GM21381 (cell line): ENCODE data around the gene BRAT1.

ENCODE experiments used
- ATAC-seq: cut with Tn5 transposase; IDR thresholded peaks from one replicate; pipeline ENCODE4 v1.9.1; 2021; ENCODE audit warnings: mild to moderate bottlenecking, moderate library complexity; ENCODE audit not compliant: unreplicated experiment

The BRAT1 gene

DNA sequence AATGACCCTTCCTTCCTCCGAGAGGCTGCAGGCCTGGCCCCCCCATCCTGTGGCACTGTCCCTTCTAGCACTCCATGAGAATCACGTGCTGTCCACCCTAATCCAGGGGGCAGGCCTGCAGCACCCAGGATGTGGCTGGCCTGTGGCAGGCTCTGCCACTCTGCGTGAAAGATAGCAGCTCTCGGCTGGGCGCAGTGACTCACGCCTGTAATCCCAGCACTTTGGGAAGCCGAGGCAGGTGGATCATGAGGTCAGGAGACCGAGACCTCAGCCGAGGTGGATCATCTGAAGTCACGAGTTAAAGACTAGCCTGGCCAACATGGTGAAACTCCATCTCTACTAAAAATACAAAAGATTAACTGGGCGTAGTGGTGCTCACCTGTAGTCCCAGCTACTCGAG lies 54.6 kb downstream of the BRAT1 start:
- ATAC-seq = no peak

DNA sequence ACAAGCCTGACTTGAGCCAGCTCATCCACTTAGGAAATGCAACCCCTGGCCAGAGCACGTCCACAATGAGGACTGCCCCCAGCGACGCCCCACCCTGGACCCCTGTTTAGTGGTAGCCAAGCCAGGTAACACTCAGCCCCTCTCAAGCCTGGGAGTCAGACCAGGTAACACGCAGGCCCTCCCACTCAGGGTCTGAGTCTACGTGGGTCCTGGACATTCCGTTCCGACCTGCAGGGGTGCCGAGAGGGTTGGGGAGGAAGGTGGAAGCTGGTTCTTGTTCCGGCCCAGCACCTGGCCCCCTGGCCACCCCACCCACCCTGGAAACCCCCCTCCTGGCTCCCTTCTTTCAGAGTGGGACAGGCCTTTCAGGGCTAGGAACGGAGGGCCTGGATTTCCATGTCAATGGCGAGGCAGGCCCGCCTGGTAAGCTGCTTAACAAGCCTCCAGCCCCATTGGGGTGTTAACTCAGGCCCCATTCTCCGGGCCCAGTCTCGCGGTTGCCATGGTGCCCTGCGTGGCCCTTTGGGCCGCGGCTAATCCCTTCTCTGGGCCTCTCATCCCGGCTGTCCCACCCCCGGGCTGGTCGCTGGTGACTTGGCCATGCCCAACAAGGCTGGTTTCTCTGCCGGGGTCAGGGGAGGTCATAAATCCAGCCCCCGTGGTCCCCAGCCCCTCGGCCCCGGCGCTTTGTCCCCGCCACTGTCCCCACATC lies 55.4 kb downstream of the BRAT1 start:
- no peak for ATAC-seq

DNA sequence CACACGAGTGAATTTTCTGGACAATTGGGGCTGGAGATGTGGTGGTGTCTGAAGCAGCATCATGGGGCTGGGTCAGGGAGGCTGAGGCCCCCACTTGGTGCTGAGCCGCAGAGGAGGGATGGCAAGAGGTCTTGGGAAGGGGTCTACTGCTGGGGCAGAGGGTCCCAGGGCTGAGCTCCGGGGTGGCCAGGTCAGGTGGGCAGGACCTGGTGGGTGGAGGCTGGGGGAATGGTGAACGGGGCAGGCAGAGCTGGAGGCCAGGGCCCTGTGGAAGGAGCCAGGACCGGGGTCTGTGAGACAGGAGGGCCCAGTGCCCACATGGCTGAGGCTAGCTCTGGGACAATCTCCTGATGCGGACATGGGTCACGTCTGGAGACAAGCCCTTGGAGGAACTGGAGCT lies 56.1 kb downstream of the BRAT1 start:
- no peak for ATAC-seq

DNA sequence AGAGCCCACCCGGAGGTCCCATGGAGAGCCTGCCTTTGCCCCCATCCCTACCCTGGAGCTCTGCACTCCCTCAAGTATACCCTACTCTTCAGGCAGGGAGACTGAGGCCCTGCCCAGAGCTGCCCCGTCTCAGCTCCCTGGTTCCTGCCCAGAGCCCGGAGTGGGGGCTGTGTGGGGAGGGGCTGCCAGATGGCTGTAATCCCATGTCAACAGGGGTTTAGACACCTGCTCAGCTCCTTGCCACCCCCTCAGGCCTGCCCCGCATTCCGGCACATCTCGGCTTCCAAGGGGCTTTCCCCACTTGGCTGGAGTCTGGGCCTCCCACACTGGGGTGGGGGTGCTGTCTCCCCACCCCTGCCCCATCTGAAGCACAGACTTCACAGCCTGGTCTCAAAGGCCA lies 56.6 kb downstream of the BRAT1 start:
- ATAC-seq = no peak

DNA sequence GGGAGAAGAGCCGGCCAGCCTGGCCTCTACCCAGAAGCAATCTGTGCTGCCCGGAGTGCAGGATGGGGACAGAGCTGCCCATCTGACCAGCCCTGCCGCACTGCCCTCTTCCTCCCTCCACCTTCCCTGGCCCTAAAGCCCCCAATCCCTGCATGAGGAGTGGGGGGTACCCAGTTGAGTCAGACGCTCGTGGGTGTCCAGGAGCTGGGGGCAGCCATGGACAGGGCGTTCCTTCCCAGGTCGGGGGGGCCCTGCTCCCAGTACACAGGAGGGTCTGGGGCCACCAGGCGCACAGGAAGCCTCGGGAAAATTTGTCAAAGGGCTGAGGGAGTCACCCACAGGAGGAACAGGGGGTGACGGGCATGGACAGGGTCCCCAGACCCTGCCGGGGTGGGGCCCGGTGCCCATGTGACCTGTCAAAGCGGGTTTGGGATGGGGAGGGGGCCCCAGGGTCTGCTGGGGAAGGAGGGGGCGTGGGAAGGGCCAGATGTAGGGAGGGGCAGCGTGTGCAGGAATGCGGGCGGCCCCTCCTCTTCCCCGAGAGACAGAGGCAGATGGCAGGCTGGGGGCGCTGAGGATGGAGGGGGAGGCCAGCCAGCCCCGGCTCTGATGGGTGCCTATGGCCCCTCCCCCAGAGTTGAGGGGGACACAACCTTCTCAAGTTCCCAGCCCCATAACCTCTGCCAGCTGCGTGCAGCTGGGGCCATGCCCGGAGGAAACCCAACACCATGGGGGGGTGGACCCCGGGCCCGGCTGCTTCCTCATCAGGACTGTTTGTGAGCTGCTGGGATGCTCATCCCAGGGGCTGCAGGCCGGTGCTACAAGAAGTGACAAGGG lies 57.6 kb downstream of the BRAT1 start:
- ATAC-seq = no peak

DNA sequence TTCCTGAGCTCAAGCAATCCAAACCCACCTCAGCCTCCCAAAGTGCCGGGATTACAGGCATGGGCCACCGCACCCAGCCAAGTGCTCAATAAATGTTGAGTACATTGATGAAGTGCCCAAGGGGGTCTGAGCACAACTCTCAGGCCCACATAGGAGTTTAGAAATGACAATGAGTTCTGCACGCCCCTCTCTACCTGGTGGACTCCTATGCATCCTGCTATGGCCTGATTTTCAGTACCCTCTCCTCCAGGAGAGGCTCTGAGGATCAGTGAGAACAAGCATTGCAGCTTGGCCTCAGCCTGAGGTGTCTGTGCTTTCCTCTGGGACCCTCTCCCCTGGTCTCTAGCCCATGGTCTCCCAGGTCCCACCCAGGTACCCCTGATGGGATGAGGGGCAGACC lies 58.3 kb downstream of the BRAT1 start:
- ATAC-seq = no peak

DNA sequence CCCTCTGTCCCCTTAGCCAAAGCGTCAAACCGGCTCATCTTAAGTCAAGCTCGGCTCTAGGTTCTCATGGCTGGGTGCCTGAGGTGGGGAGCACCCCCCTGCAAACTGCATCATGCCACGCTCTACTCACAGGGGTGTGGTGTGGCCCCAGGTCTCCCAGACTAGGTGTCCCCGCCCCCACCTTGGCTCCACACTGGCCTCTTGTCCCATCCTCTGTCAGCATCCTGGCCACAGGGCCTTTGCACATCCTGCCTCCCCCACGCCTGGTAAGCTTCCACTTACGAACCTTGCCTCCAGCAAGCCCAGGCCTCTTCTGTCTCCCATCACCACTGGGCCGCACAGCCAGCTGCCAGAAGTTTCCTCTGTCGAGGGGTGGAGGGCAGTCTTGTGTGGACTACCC lies 58.9 kb downstream of the BRAT1 start:
- ATAC-seq = no peak

DNA sequence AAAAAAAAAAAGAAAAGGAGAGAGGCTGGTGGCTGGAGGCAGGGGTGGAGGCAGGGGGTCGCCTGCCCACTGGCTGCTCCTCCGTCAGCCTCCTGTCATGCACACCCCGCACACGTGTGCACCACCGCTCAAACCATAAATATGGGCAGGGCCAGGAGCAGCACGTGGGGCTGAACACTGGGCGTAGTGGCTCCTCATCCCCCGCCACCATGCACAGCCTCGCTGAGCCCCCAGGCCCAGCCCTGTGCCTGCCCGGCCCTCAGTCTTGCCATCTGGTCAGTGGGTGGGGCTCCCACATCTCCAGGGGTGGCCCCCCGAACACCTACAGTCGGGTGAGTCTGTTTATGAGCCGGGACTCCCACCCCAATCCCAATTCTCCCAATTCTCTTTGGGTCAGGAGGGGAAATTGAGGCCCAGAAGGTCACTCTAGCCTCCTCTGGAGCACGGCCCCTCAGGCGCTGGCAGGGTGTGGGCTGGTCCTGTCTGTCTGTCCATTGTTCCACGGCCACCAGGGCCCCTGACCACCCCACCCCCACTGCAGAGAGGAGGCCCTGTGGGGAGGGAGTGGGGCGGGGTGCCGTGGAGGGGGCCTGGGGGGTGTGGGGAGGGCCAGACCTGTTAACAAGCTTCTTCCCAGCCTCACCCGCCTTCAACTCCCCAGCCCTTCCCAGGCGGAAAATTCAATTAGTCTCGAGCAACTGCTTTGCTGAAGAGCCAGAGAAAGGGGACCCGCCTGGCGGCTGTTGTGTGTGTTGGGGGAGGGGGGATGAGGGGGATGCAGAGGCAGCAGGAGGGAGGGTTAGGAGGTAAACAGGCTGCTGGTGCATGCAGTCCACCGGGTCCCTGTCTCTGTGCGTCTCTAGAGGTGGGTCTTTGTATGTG lies 59.7 kb downstream of the BRAT1 start:
- ATAC-seq = no peak

DNA sequence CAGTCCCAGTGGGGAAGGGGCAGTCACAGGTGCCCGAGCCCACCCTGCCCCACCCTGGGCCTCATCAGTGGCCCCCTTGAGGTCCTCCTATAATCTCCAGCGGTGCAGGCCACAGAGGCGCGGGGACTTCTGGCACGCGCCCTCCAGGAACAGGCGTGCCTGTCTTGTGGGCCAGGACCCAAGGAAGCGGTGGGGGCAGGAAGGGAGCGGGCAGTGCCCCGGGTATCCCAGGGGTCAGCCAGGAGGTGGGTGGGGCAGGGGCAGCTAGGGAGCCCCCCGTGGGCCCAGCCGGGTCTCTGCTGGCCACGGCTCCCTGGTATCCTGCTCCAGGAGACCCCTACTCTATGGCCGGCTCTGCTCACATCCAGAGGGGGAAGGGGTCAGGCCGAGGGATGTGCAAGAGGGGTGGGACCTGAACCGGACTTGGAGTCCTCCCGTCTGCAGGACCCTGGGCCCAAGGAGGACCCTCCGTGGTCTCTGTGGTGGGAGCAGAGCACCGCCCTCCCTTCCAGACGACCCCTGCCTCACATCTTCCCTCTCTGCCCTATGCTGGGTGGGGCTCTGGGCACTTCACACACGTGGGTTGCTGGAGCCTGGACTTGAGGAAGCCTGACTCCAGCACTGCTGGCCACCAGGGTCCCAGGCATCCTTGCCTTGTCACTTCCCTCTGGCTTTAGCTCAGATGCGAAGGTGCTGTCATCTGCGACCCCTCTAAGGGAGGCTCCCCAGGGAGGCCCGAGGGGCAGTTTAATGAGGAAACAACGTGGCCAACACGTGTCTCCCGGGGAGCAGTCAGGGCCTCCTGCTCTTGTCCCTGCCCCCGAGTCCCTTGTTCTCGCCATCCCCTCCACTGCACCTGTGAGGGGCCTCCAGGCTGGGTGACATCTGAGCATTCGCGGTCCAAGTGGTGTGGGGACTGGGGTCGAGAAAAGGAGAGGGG lies 60.9 kb downstream of the BRAT1 start:
- no peak for ATAC-seq

DNA sequence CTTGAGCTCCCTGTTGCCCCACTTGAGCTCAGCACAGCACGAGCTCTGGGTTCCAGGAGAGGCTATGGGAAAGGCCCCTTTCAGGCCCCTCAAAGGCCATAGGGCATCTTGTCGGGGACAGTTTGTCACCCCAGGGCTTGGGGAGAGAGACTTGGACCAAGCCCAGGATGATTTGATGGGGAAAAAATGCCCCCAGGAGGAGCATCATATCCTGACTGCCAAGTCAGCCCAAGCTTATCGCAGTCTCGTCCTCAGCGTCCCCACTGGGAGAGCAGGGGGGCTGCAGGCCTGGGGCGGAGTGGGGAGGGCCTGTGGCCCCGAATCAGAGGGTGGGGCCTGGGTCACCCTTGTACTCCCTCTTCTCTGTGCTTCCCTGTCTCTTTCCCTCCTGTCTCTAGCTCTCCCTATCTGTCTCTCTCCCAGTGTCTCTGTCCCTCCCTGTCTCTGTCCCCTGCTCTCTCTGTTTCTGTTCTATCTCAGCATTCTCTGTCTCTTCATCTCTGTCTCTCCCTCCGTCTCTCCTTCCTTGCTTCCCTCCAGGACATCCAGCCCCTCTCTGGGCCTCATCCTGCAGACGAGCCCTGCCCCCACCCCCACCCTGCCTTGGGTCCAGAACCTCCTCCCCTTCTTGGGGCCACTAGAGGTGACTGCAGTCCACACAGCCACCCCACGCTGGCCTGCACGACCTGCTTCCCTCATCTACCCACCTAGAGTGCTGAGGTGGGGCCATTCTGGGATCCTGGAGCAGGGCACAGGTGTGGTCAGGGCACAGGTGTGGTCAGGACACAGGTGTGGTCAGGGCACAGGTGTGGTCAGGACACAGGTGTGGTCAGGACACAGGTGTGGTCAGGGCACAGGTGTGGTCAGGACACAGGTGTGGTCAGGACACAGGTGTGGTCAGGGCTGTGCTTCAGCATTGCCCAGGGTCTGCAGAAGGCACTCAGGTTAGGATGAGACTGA lies 61.8 kb downstream of the BRAT1 start:
- ATAC-seq = no peak

DNA sequence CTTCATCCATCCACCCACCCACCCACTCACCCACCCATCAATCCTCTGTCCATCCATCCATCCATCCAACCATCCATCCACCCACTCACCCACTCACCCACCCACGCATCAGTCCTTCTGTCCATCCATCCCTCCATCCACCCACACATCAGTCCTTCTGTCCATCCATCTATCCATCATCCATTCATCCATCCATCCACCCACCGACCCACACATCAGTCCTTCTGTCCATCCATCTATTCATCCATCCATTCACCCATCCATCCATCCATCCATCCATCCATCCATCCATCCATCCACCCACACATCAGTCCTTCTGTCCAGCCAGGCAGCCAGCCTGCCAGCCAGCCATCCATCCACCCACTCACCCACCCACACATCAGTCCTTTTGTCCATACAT lies 63.3 kb downstream of the BRAT1 start:
- no peak for ATAC-seq

DNA sequence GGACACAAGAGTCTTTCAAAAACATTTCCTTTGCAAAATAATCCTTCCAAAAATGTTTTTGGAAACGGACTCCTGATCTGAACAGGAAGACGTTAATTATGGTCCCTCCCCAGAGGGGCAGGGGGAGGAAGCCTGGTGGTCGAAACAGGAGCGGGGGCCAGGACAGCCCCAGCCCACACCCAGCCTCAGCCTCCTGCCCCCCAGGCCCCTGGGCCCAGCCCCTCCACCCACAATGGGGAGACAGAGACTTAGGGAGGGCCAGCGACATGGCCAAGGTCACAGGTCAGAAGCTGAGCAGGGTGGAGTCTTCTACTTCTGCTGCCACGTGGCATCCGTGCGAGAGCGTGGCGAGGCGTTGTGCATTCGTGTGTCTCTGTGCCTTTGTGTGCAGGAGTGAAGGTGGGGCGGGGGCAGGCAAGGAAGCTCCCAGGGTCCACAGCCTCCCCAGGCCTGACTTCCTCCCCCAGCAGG lies 65.1 kb downstream of the BRAT1 start:
- ATAC-seq = no peak

DNA sequence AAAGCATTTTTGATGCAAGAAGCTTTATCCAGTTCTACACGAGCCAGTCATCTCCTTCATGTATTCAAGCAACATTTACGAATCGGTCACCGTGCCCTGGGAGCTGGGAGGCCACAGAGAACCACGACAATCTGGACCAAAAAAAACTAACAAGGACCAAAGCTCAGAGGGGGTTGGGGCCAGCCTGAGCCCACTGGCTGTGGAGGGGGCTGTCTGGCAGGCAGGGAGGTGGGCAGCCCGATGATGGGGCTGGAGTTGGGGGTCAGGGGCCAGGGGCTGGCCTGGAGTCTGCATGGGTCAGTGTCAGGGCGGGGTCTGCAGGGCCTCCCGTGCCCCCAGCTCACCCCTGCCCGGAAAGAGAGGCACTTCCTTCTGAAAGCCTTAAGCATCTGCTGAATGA lies 66.6 kb downstream of the BRAT1 start:
- ATAC-seq = no peak

DNA sequence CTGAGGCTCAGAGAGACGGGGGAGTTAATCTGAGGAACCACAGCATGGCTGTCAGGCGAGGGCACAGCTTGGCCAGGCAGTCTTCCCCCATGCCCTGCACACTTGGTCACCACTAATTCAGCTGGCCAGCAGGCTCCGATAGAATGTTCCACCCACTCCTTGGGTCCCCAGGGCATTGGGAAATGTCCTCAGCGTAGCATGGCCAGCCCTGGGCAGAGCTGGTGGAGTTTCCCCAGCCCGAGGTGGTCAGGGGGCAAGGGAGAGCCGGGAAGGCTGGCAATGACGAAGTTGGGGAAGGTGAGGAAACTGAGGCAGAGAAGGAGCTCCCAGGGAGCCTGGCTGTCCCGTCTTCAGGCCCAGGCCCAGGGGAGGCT lies 67.1 kb downstream of the BRAT1 start:
- ATAC-seq = no peak
